ENCODE measurements around the gene GMDS. TPM values are rescaled to one million over a fixed set of nuclear protein-coding genes. Genes with fewer than 3 reads are reported as not detected.

The GMDS gene
- total RNA-seq, 5 donors from 2014 or later (not counting 1 experiment from before 2014, with no cell fraction given), result 12.9 to 21.5 (median 14.6) TPM

GRCh38 chr6:1716868-1717267 is 528.5 kb downstream of the GMDS start:
- Mint-ChIP-seq H3K9me3 (no peaks in the 10 kb centered on the region), H3K27ac (no peak overlapping the region), H3K4me3 (no peak overlapping the region), H3K27me3 (no peaks in the 10 kb centered on the region), H3K4me1 (peaks cover 0 to 2% (median 0%) of the 10 kb centered on the region in 3 donors), H3K36me3 (peaks cover 37% of the 10 kb centered on the region)
- Histone ChIP-seq H3K4me1 (ENCODE audit: control insufficient read depth in 1 of 2, extremely low read depth in 1 of 2, insufficient read depth in 2 of 2, low read length in 2 of 2) (no peaks in the 10 kb centered on the region), H3K9me3 (no peaks in the 10 kb centered on the region), H3K27ac (ENCODE audit: low read length) (no peak overlapping the region), H3K27me3 (replicated peaks in 1 of 2; ENCODE audit: control insufficient read depth in 2 of 2, extremely low read depth in 1 of 2, insufficient read depth in 2 of 2, low read length in 1 of 2) (no peaks in the 10 kb centered on the region), H3K36me3 (ENCODE audit: control insufficient read depth in 2 of 2, extremely low read depth in 1 of 2, insufficient read depth in 1 of 2, low read length in 1 of 2) (no peaks in the 10 kb centered on the region), H3K4me3 (ENCODE audit: control insufficient read depth in 1 of 2, extremely low read depth in 1 of 2, low read length in 1 of 2) (no peak overlapping the region)
- no peak for DNase-seq
- no peak for ATAC-seq (replicated peaks in 1 of 4)
- 96% methylated on average over 5 of the region's 5 CpGs for WGBS (ENCODE audit: insufficient coverage)
- POLR2A ChIA-PET, result no interaction called here
- CTCF ChIA-PET, result no interaction called here

DNA sequence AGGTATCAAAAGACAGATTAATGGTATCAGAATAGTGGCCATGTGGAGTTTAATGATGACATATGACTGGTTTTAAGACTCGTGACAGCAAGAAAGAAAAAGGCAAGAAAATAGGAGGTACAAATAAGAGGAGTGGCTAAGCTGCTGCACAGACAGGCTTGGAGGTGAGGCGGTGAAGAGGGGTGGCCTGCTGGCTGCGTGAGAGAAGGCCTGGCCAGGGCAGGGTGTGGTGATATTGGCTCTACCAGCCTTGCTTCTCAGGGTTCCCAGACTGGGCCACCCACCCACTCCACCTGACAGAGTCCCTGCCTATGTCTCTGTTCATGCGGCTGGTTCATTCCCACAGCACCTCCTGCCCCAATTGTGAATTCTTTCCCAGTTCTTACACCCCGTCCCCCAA is 529.0 kb downstream of the GMDS start:
- Histone ChIP-seq H3K9me3 (no peaks in the 10 kb centered on the region), H3K36me3 (ENCODE audit: control insufficient read depth in 2 of 2, extremely low read depth in 1 of 2, insufficient read depth in 1 of 2, low read length in 1 of 2) (no peaks in the 10 kb centered on the region), H3K4me3 (ENCODE audit: control insufficient read depth in 1 of 2, extremely low read depth in 1 of 2, low read length in 1 of 2) (no peak overlapping the region), H3K4me1 (ENCODE audit: control insufficient read depth in 1 of 2, extremely low read depth in 1 of 2, insufficient read depth in 2 of 2, low read length in 2 of 2) (no peaks in the 10 kb centered on the region), H3K27me3 (replicated peaks in 1 of 2; ENCODE audit: control insufficient read depth in 2 of 2, extremely low read depth in 1 of 2, insufficient read depth in 2 of 2, low read length in 1 of 2) (no peaks in the 10 kb centered on the region), H3K27ac (ENCODE audit: low read length) (no peak overlapping the region)
- Mint-ChIP-seq H3K27ac (no peak overlapping the region), H3K4me3 (no peak overlapping the region), H3K4me1 (peaks cover 0 to 2% (median 0%) of the 10 kb centered on the region in 3 donors), H3K27me3 (no peaks in the 10 kb centered on the region), H3K9me3 (no peaks in the 10 kb centered on the region), H3K36me3 (peaks cover 37% of the 10 kb centered on the region)
- CTCF ChIA-PET, result no interaction called here
- DNase-seq (no peak), ATAC-seq (replicated peaks in 1 of 4) (no peak)
- POLR2A ChIA-PET, result no interaction called here
- WGBS (ENCODE audit: insufficient coverage), result 67% methylated on average over 3 of the region's 5 CpGs

DNA sequence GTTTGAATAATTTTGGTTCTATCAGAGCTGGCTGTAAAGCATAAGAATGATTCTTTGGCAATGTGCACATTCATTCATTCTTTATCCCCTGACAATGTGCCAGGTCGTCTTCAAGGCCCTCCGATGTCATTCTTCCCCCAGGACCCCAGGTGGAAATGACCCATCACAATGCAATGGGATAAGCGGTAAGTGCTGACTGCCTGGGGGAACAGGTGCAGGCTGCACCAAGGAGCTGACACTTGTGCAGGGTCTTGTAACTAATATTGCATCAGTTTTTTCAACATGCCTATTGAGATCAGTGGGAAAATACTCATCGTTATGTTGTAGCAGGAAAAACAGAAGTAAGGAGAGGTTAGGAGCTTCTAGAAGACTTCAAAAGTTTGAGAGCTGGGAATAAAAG is 530.1 kb downstream of the GMDS start:
- H3K27me3 ChIP-seq (replicated peaks in 1 of 2; ENCODE audit: control insufficient read depth in 2 of 2, extremely low read depth in 1 of 2, insufficient read depth in 2 of 2, low read length in 1 of 2), result no peaks in the 10 kb centered on the region
- H3K4me3 ChIP-seq (ENCODE audit: control insufficient read depth in 1 of 2, extremely low read depth in 1 of 2, low read length in 1 of 2), result no peak overlapping the region
- Mint-ChIP-seq H3K36me3 (peaks cover 37% of the 10 kb centered on the region), H3K4me1 (peaks cover 0 to 2% (median 0%) of the 10 kb centered on the region in 3 donors), H3K27ac (no peak overlapping the region), H3K9me3 (no peaks in the 10 kb centered on the region), H3K4me3 (no peak overlapping the region), H3K27me3 (no peaks in the 10 kb centered on the region)
- H3K36me3 ChIP-seq (ENCODE audit: control insufficient read depth in 2 of 2, extremely low read depth in 1 of 2, insufficient read depth in 1 of 2, low read length in 1 of 2), result no peaks in the 10 kb centered on the region
- DNase-seq (no peak), ATAC-seq (replicated peaks in 1 of 4) (no peak)
- H3K27ac ChIP-seq (ENCODE audit: low read length), result no peak overlapping the region
- ChIA-PET CTCF (no interaction called here), POLR2A (no interaction called here)
- no peaks in the 10 kb centered on the region for H3K9me3 ChIP-seq
- WGBS (ENCODE audit: insufficient coverage), result 94% methylated on average over 3 of the region's 4 CpGs
- H3K4me1 ChIP-seq (ENCODE audit: control insufficient read depth in 1 of 2, extremely low read depth in 1 of 2, insufficient read depth in 2 of 2, low read length in 2 of 2), result no peaks in the 10 kb centered on the region

DNA sequence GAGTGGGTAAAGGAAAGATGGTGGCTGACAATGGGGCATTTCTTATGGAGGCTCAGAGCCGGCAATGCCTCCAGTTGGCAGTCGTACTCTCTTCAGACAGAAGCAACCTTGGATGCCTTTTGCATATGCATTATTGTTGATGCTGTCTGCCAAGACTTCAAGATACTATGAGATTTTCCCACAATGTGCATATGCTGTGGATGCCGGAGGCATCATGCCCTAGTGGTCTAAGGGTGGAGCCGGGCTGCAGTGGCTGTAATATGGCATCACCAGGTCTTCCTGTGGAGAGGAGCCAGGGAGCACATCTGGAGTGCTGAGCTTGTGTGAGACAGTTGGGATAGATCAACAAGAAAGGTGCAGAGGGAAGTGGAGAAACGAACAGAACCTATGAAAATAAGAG is 530.8 kb downstream of the GMDS start:
- ATAC-seq (replicated peaks in 1 of 4) (no peak), DNase-seq (no peak)
- ChIA-PET CTCF (no interaction called here), POLR2A (no interaction called here)
- Histone ChIP-seq H3K9me3 (no peaks in the 10 kb centered on the region), H3K27ac (ENCODE audit: low read length) (no peak overlapping the region), H3K27me3 (replicated peaks in 1 of 2; ENCODE audit: control insufficient read depth in 2 of 2, extremely low read depth in 1 of 2, insufficient read depth in 2 of 2, low read length in 1 of 2) (no peaks in the 10 kb centered on the region), H3K36me3 (ENCODE audit: control insufficient read depth in 2 of 2, extremely low read depth in 1 of 2, insufficient read depth in 1 of 2, low read length in 1 of 2) (no peaks in the 10 kb centered on the region), H3K4me3 (ENCODE audit: control insufficient read depth in 1 of 2, extremely low read depth in 1 of 2, low read length in 1 of 2) (no peak overlapping the region), H3K4me1 (ENCODE audit: control insufficient read depth in 1 of 2, extremely low read depth in 1 of 2, insufficient read depth in 2 of 2, low read length in 2 of 2) (no peaks in the 10 kb centered on the region)
- Mint-ChIP-seq H3K4me3 (no peak overlapping the region), H3K36me3 (peaks cover 36% of the 10 kb centered on the region), H3K9me3 (no peaks in the 10 kb centered on the region), H3K27me3 (no peaks in the 10 kb centered on the region), H3K27ac (no peak overlapping the region), H3K4me1 (peaks cover 0 to 2% (median 0%) of the 10 kb centered on the region in 3 donors)
- 98% methylated on average over 5 of the region's 5 CpGs for WGBS (ENCODE audit: insufficient coverage)

- CTCF ChIA-PET, result no interaction called here
- H3K9me3 Mint-ChIP-seq, result no peaks in the 10 kb centered on the region
Measured at GRCh38 chr6:1713016-1713600, 532.3 kb downstream of the GMDS start.

GRCh38 chr6:1712451-1712850 is 533.0 kb downstream of the GMDS start:
- H3K36me3 ChIP-seq (ENCODE audit: control insufficient read depth in 2 of 2, extremely low read depth in 1 of 2, insufficient read depth in 1 of 2, low read length in 1 of 2), result no peaks in the 10 kb centered on the region
- no peaks in the 10 kb centered on the region for H3K27me3 Mint-ChIP-seq
- H3K27me3 ChIP-seq (replicated peaks in 1 of 2; ENCODE audit: control insufficient read depth in 2 of 2, extremely low read depth in 1 of 2, insufficient read depth in 2 of 2, low read length in 1 of 2), result no peaks in the 10 kb centered on the region
- no peak overlapping the region for H3K4me3 ChIP-seq (ENCODE audit: control insufficient read depth in 1 of 2, extremely low read depth in 1 of 2, low read length in 1 of 2)
- no peaks in the 10 kb centered on the region for H3K4me1 ChIP-seq (ENCODE audit: control insufficient read depth in 1 of 2, extremely low read depth in 1 of 2, insufficient read depth in 2 of 2, low read length in 2 of 2)
- POLR2A ChIA-PET, result no interaction called here
- no peaks in the 10 kb centered on the region for H3K9me3 Mint-ChIP-seq
- ATAC-seq (replicated peaks in 1 of 4) (no peak), DNase-seq (no peak)
- no peaks in the 10 kb centered on the region for H3K9me3 ChIP-seq
- H3K27ac Mint-ChIP-seq, result no peak overlapping the region
- CTCF ChIA-PET, result interaction anchor here in 1 of 2 donors (0.6 kb wide), 1 partner anchor 997 kb away, joined by 3 read pairs; no protein-coding TSS in a partner anchor
- no peak overlapping the region for H3K27ac ChIP-seq (ENCODE audit: low read length)
- H3K36me3 Mint-ChIP-seq, result peaks cover 19% of the 10 kb centered on the region
- WGBS (ENCODE audit: insufficient coverage), result 83% methylated on average over 1 of the region's 3 CpGs
- H3K4me1 Mint-ChIP-seq, result peaks cover 0 to 2% (median 0%) of the 10 kb centered on the region in 3 donors
- H3K4me3 Mint-ChIP-seq, result no peak overlapping the region

More at GRCh38 chr6:1713016-1713600, 532.3 kb downstream of the GMDS start:
- Mint-ChIP-seq H3K36me3 (peaks cover 23% of the 10 kb centered on the region), H3K4me1 (peaks cover 0 to 2% (median 0%) of the 10 kb centered on the region in 3 donors), H3K27ac (no peak overlapping the region), H3K4me3 (no peak overlapping the region), H3K27me3 (no peaks in the 10 kb centered on the region)
- no peaks in the 10 kb centered on the region for H3K36me3 ChIP-seq (ENCODE audit: control insufficient read depth in 2 of 2, extremely low read depth in 1 of 2, insufficient read depth in 1 of 2, low read length in 1 of 2)
- H3K9me3 ChIP-seq, result no peaks in the 10 kb centered on the region
- no peak for ATAC-seq (replicated peaks in 1 of 4)
- no peaks in the 10 kb centered on the region for H3K4me1 ChIP-seq (ENCODE audit: control insufficient read depth in 1 of 2, extremely low read depth in 1 of 2, insufficient read depth in 2 of 2, low read length in 2 of 2)
- POLR2A ChIA-PET, result no interaction called here
- 73% methylated on average over 5 of the region's 16 CpGs for WGBS (ENCODE audit: insufficient coverage)
- DNase-seq, result no peak
- H3K4me3 ChIP-seq (ENCODE audit: control insufficient read depth in 1 of 2, extremely low read depth in 1 of 2, low read length in 1 of 2), result no peak overlapping the region
- H3K27ac ChIP-seq (ENCODE audit: low read length), result no peak overlapping the region
- no peaks in the 10 kb centered on the region for H3K27me3 ChIP-seq (replicated peaks in 1 of 2; ENCODE audit: control insufficient read depth in 2 of 2, extremely low read depth in 1 of 2, insufficient read depth in 2 of 2, low read length in 1 of 2)

- CTCF ChIA-PET, result no interaction called here
- H3K27ac Mint-ChIP-seq, result no peak overlapping the region
Measured at GRCh38 chr6:1711136-1711535, 534.3 kb downstream of the GMDS start.

More at GRCh38 chr6:1711136-1711535, 534.3 kb downstream of the GMDS start:
- H3K9me3 ChIP-seq, result no peaks in the 10 kb centered on the region
- H3K27me3 ChIP-seq (replicated peaks in 1 of 2; ENCODE audit: control insufficient read depth in 2 of 2, extremely low read depth in 1 of 2, insufficient read depth in 2 of 2, low read length in 1 of 2), result no peaks in the 10 kb centered on the region
- DNase-seq, result no peak
- peaks cover 0 to 2% (median 0%) of the 10 kb centered on the region in 3 donors for H3K4me1 Mint-ChIP-seq
- ATAC-seq (replicated peaks in 1 of 4), result no peak
- H3K4me3 ChIP-seq (ENCODE audit: control insufficient read depth in 1 of 2, extremely low read depth in 1 of 2, low read length in 1 of 2), result no peak overlapping the region
- H3K9me3 Mint-ChIP-seq, result no peaks in the 10 kb centered on the region
- no peak overlapping the region for H3K27ac ChIP-seq (ENCODE audit: low read length)
- POLR2A ChIA-PET, result no interaction called here
- no peaks in the 10 kb centered on the region for H3K36me3 ChIP-seq (ENCODE audit: control insufficient read depth in 2 of 2, extremely low read depth in 1 of 2, insufficient read depth in 1 of 2, low read length in 1 of 2)
- H3K4me3 Mint-ChIP-seq, result no peak overlapping the region
- H3K36me3 Mint-ChIP-seq, result peaks cover 8% of the 10 kb centered on the region
- H3K4me1 ChIP-seq (ENCODE audit: control insufficient read depth in 1 of 2, extremely low read depth in 1 of 2, insufficient read depth in 2 of 2, low read length in 2 of 2), result no peaks in the 10 kb centered on the region
- 100% methylated on average over 2 of the region's 6 CpGs for WGBS (ENCODE audit: insufficient coverage)
- H3K27me3 Mint-ChIP-seq, result no peaks in the 10 kb centered on the region

Data from T-cell (primary cell).